GM12872 (cell line): ENCODE results near the gene ZNF32.

Experiments
- TF ChIP-seq, protein P1 (sequence below): IDR thresholded peaks from 3 replicates; pipeline ENCODE4 v1.5.1; 2011; ENCODE audit warnings: low read depth, mild to moderate bottlenecking, low read length, moderate library complexity; ENCODE audit not compliant: insufficient read depth

ZNF32 gene

DNA sequence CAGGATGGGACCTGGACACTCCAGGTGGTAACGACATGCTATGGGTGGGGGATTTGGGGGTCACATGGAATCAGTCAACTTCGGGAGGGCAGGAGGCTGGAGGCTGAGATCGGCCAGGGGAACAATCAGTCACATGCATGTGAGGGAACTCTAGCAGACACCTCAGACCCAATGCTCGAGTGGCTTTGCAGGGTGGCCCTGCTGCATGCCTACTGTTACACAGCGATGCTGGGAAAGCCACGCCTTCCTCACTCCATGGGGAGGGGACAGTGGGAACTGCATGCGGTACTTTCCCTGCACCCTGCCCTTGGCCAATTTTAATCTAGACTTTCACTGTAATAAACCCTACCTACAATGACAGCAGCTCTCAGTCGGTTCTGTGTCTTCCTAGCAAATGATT, 6.6 kb upstream of the ZNF32 start:
- TF ChIP-seq, protein P1, sequence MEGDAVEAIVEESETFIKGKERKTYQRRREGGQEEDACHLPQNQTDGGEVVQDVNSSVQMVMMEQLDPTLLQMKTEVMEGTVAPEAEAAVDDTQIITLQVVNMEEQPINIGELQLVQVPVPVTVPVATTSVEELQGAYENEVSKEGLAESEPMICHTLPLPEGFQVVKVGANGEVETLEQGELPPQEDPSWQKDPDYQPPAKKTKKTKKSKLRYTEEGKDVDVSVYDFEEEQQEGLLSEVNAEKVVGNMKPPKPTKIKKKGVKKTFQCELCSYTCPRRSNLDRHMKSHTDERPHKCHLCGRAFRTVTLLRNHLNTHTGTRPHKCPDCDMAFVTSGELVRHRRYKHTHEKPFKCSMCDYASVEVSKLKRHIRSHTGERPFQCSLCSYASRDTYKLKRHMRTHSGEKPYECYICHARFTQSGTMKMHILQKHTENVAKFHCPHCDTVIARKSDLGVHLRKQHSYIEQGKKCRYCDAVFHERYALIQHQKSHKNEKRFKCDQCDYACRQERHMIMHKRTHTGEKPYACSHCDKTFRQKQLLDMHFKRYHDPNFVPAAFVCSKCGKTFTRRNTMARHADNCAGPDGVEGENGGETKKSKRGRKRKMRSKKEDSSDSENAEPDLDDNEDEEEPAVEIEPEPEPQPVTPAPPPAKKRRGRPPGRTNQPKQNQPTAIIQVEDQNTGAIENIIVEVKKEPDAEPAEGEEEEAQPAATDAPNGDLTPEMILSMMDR: no peak

DNA sequence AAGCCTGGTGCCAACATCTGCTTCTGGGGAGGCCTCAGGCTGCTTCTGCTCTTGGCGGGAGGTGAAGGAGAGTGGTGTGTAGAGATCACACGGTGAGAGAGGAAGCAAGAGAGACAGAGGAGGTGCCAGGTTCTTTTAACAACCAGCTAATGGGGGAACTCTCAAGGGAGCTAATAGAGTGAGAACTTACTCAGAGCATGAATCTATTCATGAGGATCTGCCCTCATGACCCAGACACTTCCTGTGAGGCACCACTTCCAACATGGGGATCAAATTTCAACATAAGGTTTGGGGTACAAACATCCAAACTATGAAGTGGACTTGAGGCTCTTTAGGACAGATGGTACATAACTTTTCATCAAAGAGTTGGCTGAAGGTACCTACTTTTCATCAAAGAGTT, 5.1 kb upstream of the ZNF32 start:
- TF ChIP-seq, protein P1: no peak

DNA sequence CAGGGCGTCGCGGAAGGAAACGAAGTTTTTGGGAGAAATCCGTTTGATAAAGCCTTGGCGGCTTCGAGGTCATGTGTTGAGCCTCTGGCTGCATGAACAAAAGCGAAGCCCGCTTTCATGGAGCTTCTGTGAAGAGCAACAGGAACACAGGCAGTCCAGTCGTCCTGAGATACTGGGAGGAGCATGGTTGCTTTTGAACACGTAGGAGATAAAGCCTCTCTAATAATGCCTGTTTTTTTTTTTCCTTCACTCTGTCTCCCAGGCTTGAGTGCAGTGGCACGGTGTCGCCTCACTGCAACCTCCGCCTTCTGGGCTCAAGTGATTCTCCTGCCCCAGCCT, 473 bp upstream of the ZNF32 start:
- TF ChIP-seq, protein P1: no peak

DNA sequence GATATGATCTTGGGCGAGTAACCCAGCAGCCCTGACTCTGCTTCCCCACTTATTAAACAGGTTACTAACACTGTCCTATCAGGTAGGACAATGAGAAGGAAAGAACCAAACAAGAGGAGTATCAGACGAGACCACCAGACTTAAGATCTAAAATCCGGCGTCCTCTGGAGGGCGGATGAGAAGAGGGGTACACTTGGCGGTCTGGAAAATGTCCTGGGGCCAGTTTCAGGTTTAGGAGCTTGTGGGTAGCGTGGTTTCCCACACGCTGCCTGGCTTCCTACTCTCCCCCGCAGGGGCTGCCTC, 635 bp downstream of the ZNF32 start:
- TF ChIP-seq, protein P1: no peak

DNA sequence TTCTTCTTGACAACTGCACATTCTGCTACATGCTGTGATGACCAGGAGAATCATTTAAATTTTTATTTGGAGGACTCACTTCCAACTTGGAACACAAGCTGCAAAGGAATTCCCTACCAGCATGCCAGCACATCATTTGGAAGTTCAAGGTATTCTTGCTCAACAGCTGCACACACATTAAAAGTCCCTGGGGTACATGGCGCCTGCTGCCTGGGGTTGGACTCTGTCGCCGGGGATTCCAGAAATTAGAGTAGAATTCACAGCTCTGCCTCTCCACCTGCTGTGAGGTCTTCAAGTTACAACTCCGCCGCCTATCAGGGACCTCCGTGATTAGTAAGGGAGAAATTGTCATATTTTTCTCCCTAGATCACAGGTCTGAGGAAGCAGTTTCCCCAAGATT, 1.1 kb downstream of the ZNF32 start:
- TF ChIP-seq, protein P1: no peak

DNA sequence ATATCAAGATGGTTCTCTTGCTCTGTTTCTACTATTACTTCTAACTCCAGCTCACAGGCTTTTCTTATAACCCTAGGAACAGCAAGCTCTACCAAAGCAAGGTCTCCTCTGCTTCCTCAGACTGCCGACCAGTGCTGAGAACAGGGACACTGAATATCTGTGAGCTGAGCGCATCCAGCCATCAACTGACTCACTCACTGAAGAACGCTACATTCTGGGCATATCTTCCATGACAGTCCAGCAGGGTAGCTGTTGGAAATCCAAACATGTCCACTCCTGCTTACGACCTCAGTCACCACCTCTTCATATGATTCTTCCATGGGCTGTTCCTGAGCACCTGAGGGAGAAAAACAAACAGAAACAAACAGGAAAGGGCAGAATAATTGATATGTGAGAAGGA, 2.8 kb downstream of the ZNF32 start:
- TF ChIP-seq, protein P1: no peak

DNA sequence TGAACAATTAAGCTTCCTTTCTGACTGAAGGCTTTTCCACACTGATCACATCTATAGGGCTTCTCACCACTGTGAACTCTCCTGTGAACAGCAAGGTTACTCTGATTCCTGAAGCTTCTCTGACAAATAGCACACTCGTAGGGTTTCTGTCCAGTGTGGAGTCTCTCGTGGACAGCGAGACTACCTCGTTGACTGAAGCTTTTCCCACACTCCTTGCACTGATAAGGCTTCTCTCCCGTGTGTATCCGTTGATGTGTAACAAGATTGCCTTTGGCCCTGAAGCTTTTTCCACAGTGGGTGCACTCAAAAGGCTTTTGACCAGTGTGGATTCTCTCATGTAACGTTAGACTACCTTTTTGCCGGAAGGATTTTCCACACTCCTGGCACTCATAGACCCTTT, 4.4 kb downstream of the ZNF32 start:
- TF ChIP-seq, protein P1: no peak

DNA sequence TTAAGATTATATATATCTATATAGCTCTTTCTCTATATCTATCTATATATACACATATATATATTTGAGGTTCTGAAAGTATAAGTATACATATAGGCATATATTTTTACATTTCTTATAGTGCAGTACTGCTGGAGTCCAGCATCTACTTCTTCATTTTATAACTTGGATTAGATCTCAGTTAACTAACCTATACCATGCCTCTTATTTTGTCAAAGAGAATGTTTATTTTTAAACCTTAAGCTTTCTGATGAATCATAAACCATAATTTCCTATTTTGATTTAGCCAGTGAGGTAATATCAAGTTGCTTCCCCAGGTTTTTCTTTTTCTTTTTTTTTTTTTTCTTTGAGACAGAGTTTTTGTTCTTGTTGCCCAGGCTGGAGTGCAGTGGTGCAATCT, 8.1 kb downstream of the ZNF32 start:
- TF ChIP-seq, protein P1: no peak
